Measurements from ENCODE around the gene PRKD1.
A peak's percentile ranks its signal among the peaks of the same experiment; 100 is the strongest.

GRCh38 chr14:29529418-29529817, 398.2 kb downstream of the PRKD1 start:
- TF ChIP-seq CTCF (IDR thresholded peaks at IDR 0.05) (peak in 1 of 5 experiments; percentile 6), EP300 (IDR thresholded peaks at IDR 0.05; ENCODE audit: low read depth) (no peak)
